ENCODE data around the gene COL20A1. TPM values are rescaled to one million over a fixed set of nuclear protein-coding genes. Genes with fewer than 3 reads are reported as not detected.

Gene COL20A1
- total and polyA plus RNA-seq, 2 of the 13 experiments (the other 11 are each of a cell fraction or from before 2014, with no cell fraction given), result not detected

DNA sequence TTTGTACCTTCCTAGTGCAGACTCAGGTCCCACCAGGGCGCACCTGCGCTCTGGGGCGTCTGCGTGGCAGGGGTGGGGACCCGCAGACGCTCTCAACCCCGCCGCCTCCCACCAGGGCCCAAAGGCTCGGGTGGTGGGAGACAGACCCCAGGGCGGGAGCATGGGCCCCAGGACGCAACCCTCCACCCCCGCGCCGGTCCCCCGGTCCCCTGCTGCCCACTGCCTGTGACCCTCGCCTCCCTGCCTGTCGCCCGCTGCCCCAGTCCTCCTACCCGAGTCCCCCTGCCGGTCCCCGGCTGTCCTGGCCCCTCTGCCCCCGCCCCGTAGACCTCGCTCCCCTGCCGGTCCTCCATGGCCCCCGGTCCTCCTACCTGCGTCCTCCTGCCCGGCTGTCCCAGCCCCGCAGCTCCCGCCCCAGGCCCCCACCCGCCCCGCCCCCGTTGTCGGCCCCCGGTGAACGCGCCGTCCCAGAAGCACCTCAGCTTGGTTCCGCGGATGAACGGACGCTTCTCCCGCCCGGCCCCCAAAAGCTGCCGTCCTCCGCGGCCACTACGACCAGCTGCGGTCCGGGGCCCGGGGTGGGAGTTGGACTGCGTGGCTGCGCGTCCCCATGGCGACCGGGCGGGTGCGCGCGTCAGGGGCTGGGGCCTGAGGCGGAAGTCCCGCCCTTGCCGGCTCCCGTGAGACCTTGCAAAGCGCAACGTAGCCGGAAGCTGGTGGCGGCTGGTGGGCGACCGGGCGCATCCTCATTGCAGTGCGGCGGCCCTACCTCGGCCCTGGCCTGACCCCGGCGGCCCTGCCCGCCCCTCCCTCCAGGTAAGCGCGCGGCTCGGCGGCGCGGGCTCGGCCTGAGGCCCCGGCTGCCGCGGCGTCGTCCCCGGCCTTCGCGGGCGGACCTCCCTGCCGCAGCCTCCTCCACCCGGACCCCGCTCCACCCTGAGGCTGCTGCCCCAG is 20.6 kb upstream of the COL20A1 start, which contains the start of gene ARFGAP1 (continued):
- TF ChIP-seq, protein P1, sequence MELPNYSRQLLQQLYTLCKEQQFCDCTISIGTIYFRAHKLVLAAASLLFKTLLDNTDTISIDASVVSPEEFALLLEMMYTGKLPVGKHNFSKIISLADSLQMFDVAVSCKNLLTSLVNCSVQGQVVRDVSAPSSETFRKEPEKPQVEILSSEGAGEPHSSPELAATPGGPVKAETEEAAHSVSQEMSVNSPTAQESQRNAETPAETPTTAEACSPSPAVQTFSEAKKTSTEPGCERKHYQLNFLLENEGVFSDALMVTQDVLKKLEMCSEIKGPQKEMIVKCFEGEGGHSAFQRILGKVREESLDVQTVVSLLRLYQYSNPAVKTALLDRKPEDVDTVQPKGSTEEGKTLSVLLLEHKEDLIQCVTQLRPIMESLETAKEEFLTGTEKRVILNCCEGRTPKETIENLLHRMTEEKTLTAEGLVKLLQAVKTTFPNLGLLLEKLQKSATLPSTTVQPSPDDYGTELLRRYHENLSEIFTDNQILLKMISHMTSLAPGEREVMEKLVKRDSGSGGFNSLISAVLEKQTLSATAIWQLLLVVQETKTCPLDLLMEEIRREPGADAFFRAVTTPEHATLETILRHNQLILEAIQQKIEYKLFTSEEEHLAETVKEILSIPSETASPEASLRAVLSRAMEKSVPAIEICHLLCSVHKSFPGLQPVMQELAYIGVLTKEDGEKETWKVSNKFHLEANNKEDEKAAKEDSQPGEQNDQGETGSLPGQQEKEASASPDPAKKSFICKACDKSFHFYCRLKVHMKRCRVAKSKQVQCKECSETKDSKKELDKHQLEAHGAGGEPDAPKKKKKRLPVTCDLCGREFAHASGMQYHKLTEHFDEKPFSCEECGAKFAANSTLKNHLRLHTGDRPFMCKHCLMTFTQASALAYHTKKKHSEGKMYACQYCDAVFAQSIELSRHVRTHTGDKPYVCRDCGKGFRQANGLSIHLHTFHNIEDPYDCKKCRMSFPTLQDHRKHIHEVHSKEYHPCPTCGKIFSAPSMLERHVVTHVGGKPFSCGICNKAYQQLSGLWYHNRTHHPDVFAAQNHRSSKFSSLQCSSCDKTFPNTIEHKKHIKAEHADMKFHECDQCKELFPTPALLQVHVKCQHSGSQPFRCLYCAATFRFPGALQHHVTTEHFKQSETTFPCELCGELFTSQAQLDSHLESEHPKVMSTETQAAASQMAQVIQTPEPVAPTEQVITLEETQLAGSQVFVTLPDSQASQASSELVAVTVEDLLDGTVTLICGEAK (IDR thresholded peaks at IDR 0.05), result peak; percentile 57
- TF ChIP-seq, protein P1 (CRISPR knock-in tag; IDR thresholded peaks at IDR 0.05), result no peak
- no peak for TF ChIP-seq ZNF20 (CRISPR knock-in tag; IDR thresholded peaks at IDR 0.05)
- no peak for TF ChIP-seq RBAK (CRISPR knock-in tag; IDR thresholded peaks at IDR 0.05)
- TF ChIP-seq ELF1 (CRISPR knock-in tag; IDR thresholded peaks at IDR 0.05), result peak; percentile 92
- peak; percentile 83; the same call in 1 of the 2 replicates for TF ChIP-seq ZNF124 (CRISPR knock-in tag; IDR thresholded peaks at IDR 0.05)
- peak; percentile 67 for TF ChIP-seq HCFC1 (IDR thresholded peaks at IDR 0.05; ENCODE audit: low read depth, low read length)
- peak; percentile 31; the same call in 1 of the 2 replicates for TF ChIP-seq KLF11 (CRISPR knock-in tag; IDR thresholded peaks at IDR 0.05)
- no peak for TF ChIP-seq KLF13 (CRISPR knock-in tag; IDR thresholded peaks at IDR 0.05)
- no peak for TF ChIP-seq XBP1 (CRISPR knock-in tag; IDR thresholded peaks at IDR 0.05)
- peak; percentile 56; the same call in 1 of the 2 replicates for TF ChIP-seq POGZ (CRISPR knock-in tag; IDR thresholded peaks at IDR 0.05)
- TF ChIP-seq NR2F2 (IDR thresholded peaks at IDR 0.05; ENCODE audit: borderline replicate concordance, low read depth), result peak; percentile 19; the same call in 1 of the 2 replicates
- TF ChIP-seq ZNF350 (CRISPR knock-in tag; IDR thresholded peaks at IDR 0.05; ENCODE audit: borderline replicate concordance, low read depth), result peak; percentile 78
- peak; percentile 75 for TF ChIP-seq MXD4 (CRISPR knock-in tag; IDR thresholded peaks at IDR 0.05)
- TF ChIP-seq IKZF4 (CRISPR knock-in tag; IDR thresholded peaks at IDR 0.05; ENCODE audit: borderline replicate concordance, low read depth, not compliant biosample characterization), result no peak
- TF ChIP-seq GATAD1 (CRISPR knock-in tag; IDR thresholded peaks at IDR 0.05), result peak; percentile 97
- peak; percentile 72 for TF ChIP-seq TBL1XR1 (IDR thresholded peaks at IDR 0.05; ENCODE audit: borderline replicate concordance, low read length, partially characterized antibody)
- no peak for TF ChIP-seq SCMH1 (CRISPR knock-in tag; IDR thresholded peaks at IDR 0.05; ENCODE audit: borderline replicate concordance)
